SIG-M5 treated with dmso at 0.1 percent for 504 hours (cell line): Measurements from ENCODE around the gene DOCK3.
"Not testable (repeated sequence)": the region's sequence is repeated elsewhere in the genome, so short reads cannot be mapped to it uniquely, and the experiment has no call there.

Experiments
- DNase-seq: peaks from one replicate; lab custom pipeline; 2025; ENCODE audit not compliant: unreplicated experiment; lab: John Stamatoyannopoulos, UW

The DOCK3 gene

GRCh38 chr3:51283421-51283820 lies 608.7 kb downstream of the DOCK3 start:
- DNase-seq, result no peak

DNA sequence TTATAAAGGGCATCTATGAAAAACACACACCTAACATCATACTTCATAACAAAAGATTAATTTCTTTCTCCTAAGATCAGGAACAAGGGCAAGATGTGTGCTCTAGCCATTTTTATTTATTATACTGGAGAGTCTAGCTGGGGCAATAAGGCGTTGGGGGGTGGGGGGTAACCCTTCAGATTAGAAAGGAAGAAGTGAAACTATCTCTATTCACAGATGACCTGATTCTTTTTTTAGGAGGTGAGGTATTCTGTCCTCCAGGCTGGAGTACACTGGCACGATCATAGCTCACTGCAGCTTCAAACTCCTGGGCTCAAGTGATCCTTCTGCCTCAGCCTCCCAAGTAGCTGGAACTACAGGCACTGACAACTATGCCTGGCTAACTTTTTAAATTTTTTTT lies 620.9 kb downstream of the DOCK3 start:
- no peak for DNase-seq

GRCh38 chr3:51297333-51297732 lies 622.6 kb downstream of the DOCK3 start:
- no peak for DNase-seq

- no peak for DNase-seq
These were observed 629.5 kb downstream of the DOCK3 start for GRCh38 chr3:51304230-51304629.

- no peak for DNase-seq
These were observed 631.4 kb downstream of the DOCK3 start for GRCh38 chr3:51306093-51306492.

- no peak for DNase-seq
These were observed 632.7 kb downstream of the DOCK3 start for GRCh38 chr3:51307458-51307857.

GRCh38 chr3:51307945-51308607 lies 633.3 kb downstream of the DOCK3 start:
- DNase-seq, result not testable (repeated sequence)

DNA sequence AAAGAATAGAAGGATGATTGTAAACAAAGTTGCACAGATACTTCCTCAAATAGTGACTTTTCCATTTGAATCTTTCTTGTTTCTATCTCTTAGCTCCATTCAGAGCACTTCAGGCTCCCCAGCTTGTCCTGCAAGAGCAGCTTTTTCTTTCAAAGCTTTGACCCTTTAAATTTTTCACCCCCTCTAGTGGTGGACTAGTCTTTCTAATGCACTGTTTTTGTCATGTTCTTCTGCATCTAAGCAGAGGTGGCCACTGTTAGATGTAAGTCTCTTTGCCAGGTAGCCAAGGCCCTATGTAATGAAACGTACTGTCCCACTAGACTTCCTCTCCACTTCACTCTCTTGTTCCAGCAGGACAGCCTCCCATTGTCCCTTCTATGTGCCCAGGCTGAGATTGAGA lies 636.3 kb downstream of the DOCK3 start:
- peak; percentile 5 for DNase-seq

- no peak for DNase-seq
These were observed 653.5 kb downstream of the DOCK3 start for GRCh38 chr3:51328206-51328605.

- no peak for DNase-seq
These were observed 655.3 kb downstream of the DOCK3 start for GRCh38 chr3:51330046-51330445.

GRCh38 chr3:51332156-51332555 lies 657.4 kb downstream of the DOCK3 start:
- DNase-seq, result no peak

DNA sequence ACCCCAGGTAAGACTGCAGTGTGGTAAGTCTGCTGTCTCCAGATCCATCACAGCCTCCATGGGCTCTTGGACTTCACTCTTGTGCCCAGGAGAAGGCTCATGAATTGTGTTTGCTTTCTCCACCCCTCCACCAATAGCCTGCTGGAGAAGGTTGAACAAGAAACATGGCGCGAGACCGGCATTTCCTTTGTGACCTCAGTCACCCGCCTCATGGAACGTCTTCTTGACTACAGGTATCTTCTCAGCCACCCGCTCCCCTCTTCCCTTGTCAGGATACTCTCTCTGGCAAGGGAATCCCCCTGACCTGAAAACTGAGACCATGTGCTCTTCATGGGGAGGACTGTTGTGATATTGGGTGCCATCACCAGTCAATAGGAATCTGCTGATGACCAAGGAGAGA lies 658.3 kb downstream of the DOCK3 start:
- no peak for DNase-seq

DNA sequence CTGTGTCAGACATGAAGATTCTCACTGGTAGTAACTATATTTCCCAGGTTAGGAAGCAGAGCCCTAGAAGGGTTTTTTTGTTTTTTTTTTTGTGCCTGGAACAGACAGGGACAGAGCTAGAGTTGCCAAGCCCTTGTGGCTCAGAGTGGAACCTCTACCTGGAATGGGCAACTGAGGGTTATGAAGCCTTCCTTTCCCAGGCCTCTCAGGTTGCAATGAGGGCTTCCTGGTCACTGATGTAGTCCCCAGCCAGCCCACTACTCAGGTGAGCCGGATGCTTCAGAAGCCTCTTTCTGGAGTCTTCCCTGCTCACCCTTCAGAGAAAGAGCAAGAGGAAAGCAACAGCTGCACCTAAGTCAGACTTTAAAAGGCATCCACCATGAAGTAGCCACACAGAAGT lies 661.5 kb downstream of the DOCK3 start:
- DNase-seq, result no peak

- no peak for DNase-seq
These were observed 662.9 kb downstream of the DOCK3 start for GRCh38 chr3:51337666-51338065.

DNA sequence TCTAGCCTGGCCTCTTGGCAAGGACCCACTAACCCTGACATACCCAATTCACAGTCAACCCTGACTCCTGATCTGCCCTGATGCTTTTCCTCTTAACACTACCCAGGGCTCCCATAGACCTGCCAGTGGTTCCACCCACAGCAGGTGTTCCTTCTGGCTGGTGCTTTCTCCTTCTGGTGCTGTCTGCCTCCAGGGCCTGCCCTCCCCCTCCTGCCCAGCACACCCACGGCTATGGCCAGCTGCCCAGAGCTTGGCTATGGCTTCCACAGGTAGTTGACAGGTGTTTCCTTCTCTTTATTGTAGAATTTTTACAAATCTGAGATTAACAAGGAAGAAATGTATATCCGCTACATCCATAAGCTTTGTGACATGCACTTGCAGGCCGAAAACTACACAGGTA lies 663.9 kb downstream of the DOCK3 start:
- no peak for DNase-seq

GRCh38 chr3:51340013-51340829 lies 665.5 kb downstream of the DOCK3 start:
- DNase-seq, result peak; percentile 15

DNA sequence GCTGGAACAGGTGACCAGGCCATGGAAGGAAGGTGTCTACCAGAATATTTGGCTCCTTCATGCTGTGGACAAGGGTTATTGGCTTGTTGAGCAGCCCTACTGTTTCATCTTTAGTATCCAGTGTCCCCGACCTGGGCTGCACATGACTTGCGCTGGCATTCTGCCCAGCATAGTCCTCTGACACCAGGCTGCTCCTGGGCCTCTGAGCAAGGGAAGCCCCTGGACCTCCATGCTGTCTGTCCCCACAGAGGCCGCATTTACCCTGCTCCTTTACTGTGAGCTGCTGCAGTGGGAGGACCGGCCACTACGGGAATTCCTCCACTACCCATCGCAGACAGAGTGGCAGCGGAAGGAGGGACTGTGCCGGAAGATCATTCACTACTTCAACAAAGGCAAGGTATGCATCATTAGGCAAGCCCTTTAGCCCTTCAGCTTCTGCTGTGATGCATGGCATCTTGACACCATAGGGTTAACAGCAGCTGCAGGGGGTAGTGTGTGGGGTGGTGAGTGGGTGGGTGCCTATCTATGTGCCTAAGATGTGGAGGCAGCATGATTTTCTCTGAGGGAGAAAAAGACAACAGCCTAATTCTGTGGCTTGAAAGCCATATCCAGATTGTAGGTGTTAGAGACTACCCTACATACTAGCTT lies 666.4 kb downstream of the DOCK3 start:
- DNase-seq, result no peak

DNA sequence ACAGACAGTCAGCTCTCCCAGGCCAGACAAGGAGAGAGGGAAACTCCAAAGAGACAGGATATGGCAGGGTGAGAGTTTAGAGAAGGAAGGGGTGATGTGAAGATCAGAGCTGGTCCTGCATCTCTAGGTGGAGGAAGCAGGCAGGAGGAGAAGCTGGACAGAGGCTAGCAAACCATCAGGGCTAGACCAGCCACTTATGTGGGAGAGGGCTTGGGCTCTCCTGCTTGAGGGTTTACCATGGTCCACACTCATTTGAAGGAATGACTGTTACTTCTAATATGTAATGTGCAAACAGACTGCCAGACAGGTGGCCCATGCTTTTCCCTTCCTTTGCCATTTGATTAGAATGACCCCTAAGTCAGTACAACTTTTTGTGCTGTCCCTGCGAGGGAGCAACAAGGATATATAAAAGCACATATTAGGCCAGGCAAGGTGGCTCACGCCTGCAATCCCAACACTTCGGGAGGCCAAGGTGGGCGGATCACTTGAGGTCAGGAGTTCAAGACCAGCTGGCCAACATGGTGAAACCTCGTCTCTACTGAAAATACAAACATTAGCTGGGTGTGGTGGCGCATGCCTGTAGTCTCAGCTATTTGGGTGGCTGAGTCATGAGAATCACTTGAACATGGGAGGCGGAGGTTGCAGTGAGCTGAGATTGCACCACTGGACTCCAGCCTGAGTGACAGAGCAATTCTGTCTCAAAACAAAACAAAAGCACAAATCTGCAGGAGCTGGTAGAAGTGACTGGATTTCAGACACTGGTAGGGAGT lies 669.4 kb downstream of the DOCK3 start:
- DNase-seq, result no peak

DNA sequence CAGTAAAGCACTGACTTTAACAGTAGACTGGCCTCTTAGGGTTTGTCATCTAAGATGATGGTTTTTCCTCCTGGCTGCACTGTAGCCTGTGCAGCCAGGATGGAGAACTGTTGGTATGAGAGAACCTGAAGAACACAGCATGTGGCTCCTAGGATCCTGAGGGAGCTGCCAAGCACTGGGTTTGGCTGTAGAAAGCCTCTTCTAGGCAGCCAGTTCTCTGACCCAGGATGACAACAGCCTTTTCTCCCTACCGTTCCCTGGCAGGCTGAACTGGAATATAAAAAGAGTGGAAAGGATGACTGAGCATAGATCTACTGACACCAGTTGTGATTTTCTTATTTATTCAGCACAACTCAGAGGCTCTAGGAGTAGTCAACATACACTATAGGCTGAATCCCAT lies 676.0 kb downstream of the DOCK3 start:
- no peak for DNase-seq

DNA sequence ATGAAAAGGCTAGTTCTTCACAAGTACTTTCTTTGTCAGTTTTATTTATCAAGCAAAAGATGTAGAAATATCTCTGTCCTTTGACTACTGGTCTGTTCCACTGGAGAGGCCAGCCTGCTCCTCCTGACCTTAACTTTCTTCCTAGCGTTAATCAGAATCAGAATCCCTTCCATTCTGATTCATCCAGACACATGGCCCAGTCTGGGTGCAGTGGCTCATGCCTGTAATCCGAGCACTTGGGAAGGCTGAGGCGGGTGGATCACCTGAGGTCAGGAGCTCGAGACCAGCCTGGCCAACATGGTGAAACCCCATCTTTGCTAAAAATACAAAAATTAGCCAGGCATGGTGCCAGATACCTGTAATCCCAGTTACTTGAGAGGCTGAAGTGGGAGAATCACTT lies 678.4 kb downstream of the DOCK3 start:
- no peak for DNase-seq

DNA sequence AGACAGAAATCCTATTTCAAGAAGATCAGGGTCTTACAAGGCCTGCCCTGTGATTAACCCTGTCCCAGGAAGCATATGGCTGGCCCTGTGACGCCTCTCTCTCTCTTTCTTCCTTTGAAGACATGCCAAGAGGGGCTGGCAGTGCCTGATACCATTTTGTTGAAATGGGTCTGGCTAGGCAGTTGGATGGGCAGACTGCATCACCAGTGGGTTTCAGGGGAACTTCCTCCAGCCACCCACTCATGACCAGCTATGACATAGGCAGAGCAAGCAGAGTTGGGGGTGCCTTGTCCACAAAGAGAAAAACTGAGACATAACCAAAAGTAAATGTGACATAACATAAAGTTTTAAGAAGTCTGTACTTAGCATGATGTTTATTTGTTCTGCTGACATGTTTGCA lies 679.0 kb downstream of the DOCK3 start:
- DNase-seq, result no peak
